ENCODE data around the gene NKIRAS1. TPM values are rescaled to one million over a fixed set of nuclear protein-coding genes. Genes with fewer than 3 reads are reported as not detected.

Gene NKIRAS1
- total and polyA plus RNA-seq, 2 experiments from 2014 or later = 9.2 to 9.7 TPM

GRCh38 chr3:23900744-23901143, 16.0 kb downstream of the NKIRAS1 start:
- Mint-ChIP-seq H3K4me3 (no peak overlapping the region), H3K4me1 (no peaks in the 10 kb centered on the region; the same call in 2 of the 3 replicates), H3K27ac (no peak overlapping the region), H3K36me3 (ENCODE audit: low read depth) (peaks cover 82% of the 10 kb centered on the region), H3K9me3 (peaks cover 28% of the 10 kb centered on the region), H3K27me3 (ENCODE audit: insufficient read depth, low read depth, poor library complexity) (peaks cover 8% of the 10 kb centered on the region)
- ATAC-seq = no peak
- H3K4me2 ChIP-seq = no peak overlapping the region
- no peaks in the 10 kb centered on the region for H3K27me3 ChIP-seq (ENCODE audit: insufficient read depth)
- H3F3A ChIP-seq (replicated peaks; ENCODE audit: low read depth) = no peaks in the 10 kb centered on the region
- H3K9me2 ChIP-seq (ENCODE audit: insufficient read depth) = no peaks in the 10 kb centered on the region
- TF ChIP-seq CREB1 (CRISPR knock-in tag; IDR thresholded peaks at IDR 0.05; ENCODE audit: low read depth) = no peak
- TF ChIP-seq ZNF114 (CRISPR knock-in tag; IDR thresholded peaks at IDR 0.05) = no peak
- TF ChIP-seq POLR2AphosphoS5 (IDR thresholded peaks at IDR 0.05; ENCODE audit: low read depth) = no peak
- TF ChIP-seq ZNF462 (CRISPR knock-in tag; IDR thresholded peaks at IDR 0.05) = no peak
- TF ChIP-seq JUNB (IDR thresholded peaks at IDR 0.05; ENCODE audit: unreplicated experiment) = no peak
- no peak for TF ChIP-seq STAT1 (IDR thresholded peaks at IDR 0.05; ENCODE audit: unreplicated experiment)
- TF ChIP-seq ZNF331 (CRISPR knock-in tag; IDR thresholded peaks at IDR 0.05; ENCODE audit: low read depth) = no peak
- TF ChIP-seq EZH2 (IDR thresholded peaks at IDR 0.05; ENCODE audit: low read depth, unreplicated experiment) = no peak
- no peak for TF ChIP-seq ETS1 (IDR thresholded peaks at IDR 0.05)
- TF ChIP-seq CTCF (conservative IDR thresholded peaks at IDR 0.05; ENCODE audit: low read depth in 2 of 2) = no peak
- H3K27ac ChIP-seq (ENCODE audit: low read depth) = no peak overlapping the region
- H3K4me1 ChIP-seq (ENCODE audit: insufficient read depth) = no peaks in the 10 kb centered on the region
- DNase-seq (ENCODE audit: low spot score) = no peak
- no peak overlapping the region for H3K4me3 ChIP-seq
- peaks cover 6% of the 10 kb centered on the region; the same call in 1 of the 2 replicates for H4K20me1 ChIP-seq (replicated peaks; ENCODE audit: insufficient read depth)
- H2AFZ ChIP-seq = no peak overlapping the region
- no peaks in the 10 kb centered on the region for H3K79me2 ChIP-seq (replicated peaks; ENCODE audit: insufficient read depth)
- peaks cover 20% of the 10 kb centered on the region; the same call in 1 of the 2 replicates for H3K36me3 ChIP-seq (ENCODE audit: insufficient read depth)

Measured in GM23338 (cell line).